GM18517 (cell line): ENCODE results near the gene NCOA7.
"Not testable (repeated sequence)": the region's sequence is repeated elsewhere in the genome, so short reads cannot be mapped to it uniquely, and the experiment has no call there.

Experiments
- ATAC-seq: cut with Tn5 transposase; IDR thresholded peaks from one replicate; pipeline ENCODE4 v1.9.1; 2021; ENCODE audit warnings: mild to moderate bottlenecking, moderate library complexity; ENCODE audit not compliant: unreplicated experiment

NCOA7 gene

DNA sequence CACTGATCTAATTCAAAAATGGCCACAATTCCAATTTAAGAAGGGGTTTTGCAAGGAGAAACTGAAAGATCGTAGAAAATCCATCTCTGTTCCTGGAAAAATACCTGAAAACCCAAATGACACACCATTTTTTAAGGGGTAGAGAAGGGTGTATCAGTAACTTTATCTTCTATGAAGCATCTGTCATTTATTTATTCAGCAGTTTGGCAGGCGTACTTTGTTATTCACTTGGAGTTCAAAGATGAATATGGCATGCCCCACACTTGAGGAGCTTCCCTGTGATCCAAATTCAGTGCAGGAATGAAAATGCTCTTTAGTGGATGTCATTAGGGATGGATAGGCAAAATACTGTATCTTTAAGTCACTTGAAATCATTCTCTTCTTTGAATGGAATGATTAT, 173.1 kb downstream of the NCOA7 start:
- no peak for ATAC-seq

DNA sequence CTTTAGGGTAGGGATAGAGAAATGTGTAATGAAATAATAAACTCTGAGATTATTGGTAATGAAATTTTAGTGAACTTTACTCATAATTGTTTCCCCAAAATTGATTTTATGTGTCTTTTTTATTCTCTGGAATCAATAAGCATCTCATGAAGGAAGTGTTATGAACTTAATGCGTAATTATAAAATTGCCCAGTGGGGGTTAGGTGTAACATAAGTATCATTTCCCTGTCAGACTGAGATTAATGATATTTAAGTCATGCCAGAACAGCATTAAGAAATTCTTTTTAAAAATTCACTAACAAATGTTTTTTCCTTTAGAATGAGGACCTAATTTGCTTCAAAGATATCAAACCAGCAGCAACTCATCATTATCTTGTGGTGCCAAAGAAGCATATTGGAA, 175.8 kb downstream of the NCOA7 start:
- ATAC-seq: no peak

DNA sequence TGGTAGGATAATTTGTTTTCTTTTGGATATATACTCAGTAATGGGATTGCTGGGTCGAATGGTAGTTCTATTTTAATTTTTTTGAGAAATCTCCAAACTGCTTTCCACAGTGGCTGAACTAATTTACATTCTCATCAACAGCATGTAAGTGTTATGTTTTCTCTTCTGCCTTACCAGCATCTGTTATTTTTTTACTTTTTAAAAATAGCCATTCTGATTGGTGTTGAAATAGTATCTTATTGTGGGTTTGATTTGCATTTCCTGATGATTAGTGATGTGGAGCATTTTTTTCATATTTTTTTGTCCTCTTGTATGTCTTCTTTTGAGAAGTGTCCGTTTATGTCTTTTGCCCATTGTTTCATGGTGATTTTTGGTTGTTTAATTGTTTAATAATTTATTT, 177.7 kb downstream of the NCOA7 start:
- ATAC-seq: no peak

DNA sequence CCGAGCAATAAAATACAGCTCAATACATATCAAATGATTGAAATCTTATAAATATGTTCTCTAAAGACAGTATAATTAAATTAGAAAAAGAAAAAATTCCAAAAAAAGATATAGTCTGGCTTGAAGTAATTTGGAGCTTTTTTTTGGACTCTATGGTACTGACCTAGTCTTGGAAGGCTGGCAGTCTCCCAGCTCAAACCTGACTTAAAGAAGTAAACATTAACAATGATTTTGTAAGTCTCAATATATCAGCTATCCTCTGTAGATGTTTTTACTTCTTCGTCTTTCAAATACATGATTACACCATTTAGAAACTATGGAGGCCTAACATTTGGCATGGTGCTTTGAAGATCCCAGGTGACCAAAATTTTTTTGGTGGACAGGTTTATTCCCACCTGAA, 180.0 kb downstream of the NCOA7 start:
- ATAC-seq: no peak

DNA sequence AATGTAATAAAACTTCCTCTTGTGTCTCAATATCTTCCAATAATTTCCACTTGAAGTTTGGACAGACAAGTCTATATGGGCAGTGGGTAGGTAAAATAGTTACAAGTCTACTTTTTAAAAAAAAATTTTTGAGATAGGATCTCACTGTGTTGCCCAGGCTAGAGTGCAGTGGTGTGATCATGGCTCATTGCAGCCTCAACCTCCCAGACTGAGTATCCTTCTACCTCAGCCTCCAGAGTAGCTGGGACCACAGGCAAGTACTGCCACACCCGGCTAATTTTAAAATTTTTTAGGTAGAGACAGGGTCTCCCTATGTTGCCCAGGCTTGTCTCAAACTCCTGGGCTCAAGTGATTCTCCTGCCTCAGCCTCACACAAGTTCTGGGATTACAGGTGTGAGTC, 181.7 kb downstream of the NCOA7 start:
- not testable (repeated sequence) for ATAC-seq

GRCh38 chr6:125974214-125974866, 183.6 kb downstream of the NCOA7 start:
- ATAC-seq: peak; percentile 89

DNA sequence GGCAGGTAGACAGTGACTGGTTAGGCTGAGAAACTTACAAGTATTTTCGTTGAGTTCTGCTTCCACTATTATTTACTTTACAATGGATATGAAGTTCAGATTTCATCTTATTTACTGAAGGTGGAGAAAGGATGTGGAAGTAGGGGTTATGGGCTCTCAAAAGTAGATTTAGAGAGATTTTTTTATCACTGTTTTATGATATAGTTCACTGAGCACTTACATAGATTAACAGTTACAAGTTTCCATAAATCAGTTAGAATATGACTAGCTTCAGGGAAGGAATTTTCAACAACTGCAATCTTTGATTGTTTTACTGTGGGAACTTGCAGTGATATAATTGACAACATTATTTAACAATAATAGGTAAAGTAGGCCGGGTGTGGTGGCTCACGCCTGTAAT, 188.3 kb downstream of the NCOA7 start:
- no peak for ATAC-seq
